Esophagus squamous epithelium (tissue), 4 donors: ENCODE data around the gene RASGRF2.

Experiments
- POLR2A ChIP-seq, 4 donors: fragments of 450-650 bp; IDR thresholded peaks; one replicate each; pipeline ENCODE4 v1.6.1; 2017; ENCODE audit warnings: antibody characterized with exemption in 4 of 4, mild to moderate bottlenecking in 4 of 4, moderate library complexity in 3 of 4
- TF ChIP-seq, protein P1 (sequence below), 6 experiments: fragments of 450-650 bp in 4 of 6; fragments of 200-600 bp in 2 of 6; sonication (generic) in 2 of 6; IDR thresholded peaks; one replicate each; pipeline ENCODE4 v1.5.1; 2016 to 2019; ENCODE audit warnings: antibody characterized with exemption in 6 of 6, mild to moderate bottlenecking in 4 of 6, moderate library complexity in 4 of 6

GRCh38 chr5:81151546-81151945 lies 191.4 kb downstream of the RASGRF2 start:
- TF ChIP-seq, protein P1, sequence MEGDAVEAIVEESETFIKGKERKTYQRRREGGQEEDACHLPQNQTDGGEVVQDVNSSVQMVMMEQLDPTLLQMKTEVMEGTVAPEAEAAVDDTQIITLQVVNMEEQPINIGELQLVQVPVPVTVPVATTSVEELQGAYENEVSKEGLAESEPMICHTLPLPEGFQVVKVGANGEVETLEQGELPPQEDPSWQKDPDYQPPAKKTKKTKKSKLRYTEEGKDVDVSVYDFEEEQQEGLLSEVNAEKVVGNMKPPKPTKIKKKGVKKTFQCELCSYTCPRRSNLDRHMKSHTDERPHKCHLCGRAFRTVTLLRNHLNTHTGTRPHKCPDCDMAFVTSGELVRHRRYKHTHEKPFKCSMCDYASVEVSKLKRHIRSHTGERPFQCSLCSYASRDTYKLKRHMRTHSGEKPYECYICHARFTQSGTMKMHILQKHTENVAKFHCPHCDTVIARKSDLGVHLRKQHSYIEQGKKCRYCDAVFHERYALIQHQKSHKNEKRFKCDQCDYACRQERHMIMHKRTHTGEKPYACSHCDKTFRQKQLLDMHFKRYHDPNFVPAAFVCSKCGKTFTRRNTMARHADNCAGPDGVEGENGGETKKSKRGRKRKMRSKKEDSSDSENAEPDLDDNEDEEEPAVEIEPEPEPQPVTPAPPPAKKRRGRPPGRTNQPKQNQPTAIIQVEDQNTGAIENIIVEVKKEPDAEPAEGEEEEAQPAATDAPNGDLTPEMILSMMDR (IDR thresholded peaks at IDR 0.05): no peak
- no peak for TF ChIP-seq POLR2A (IDR thresholded peaks at IDR 0.05)
